K562 (cell line): ENCODE data around the gene CYP4F11. TPM values are rescaled to one million over a fixed set of nuclear protein-coding genes. Genes with fewer than 3 reads are reported as not detected.

Source experiments
- ATAC-seq: fragments of 200-7000 bp; cut with Tn5 transposase; 3 replicates; pipeline ENCODE4 v1.9.1; 2020; ENCODE audit warnings: moderate library complexity
- BruUV-seq: library from RNA; stranded (reverse); fragments of 400-500 nt; replicated peaks from 2 replicates; lab custom pipeline; 2021; lab: Mats Ljungman, UMichigan
- CTCF ChIA-PET: fragments of 300-600 bp; formaldehyde crosslinking; extraction: SDS; loops from one replicate; lab custom pipeline; 2021; ENCODE audit warnings: low intra/inter-chr PET ratio; lab: Yijun Ruan, JAX
- POLR2A ChIA-PET: fragments of 300-600, 350-650 bp; sonication (Branson Sonifier 250); formaldehyde crosslinking; extraction: SDS; loops from one replicate; lab custom pipeline; 2021; ENCODE audit warnings: antibody characterized with exemption, inconsistent platforms; lab: Yijun Ruan, JAX
- DNase-seq, 4 experiments: peaks; one replicate each; pipeline versions ENCODE4 v3.0.0 to v3.0.0-alpha.2; 2011 to 2018; ENCODE audit warnings: low spot score in 3 of 4, mixed read lengths in 3 of 4; ENCODE audit errors: extremely low read depth in 1 of 4
- FAIRE-seq: peaks from 2 replicates; lab custom pipeline; 2011; peaks lifted over from hg19 to GRCh38; lab: Jason Lieb, UNC
- H2AFZ ChIP-seq: 2 replicates; pipeline ENCODE4 v1.6.0; 2011; ENCODE audit warnings: low read depth, low read length, control low read depth, inconsistent platforms
- H3K27ac ChIP-seq: fragments of 200-600 bp; 3 replicates; pipeline ENCODE4 v1.8.0; 2011; ENCODE audit warnings: low read depth, mild to moderate bottlenecking, control low read depth, inconsistent platforms, low read length, moderate library complexity, mixed read lengths; ENCODE audit errors: extremely low read depth
- H3K27me3 ChIP-seq, 2 experiments: fragments of 300-600 bp in 1 of 2; 2 replicates in 1 of 2; 3 replicates in 1 of 2; pipeline versions ENCODE4 v1.6.0 to v1.8.0; 2011; ENCODE audit warnings: inconsistent platforms in 2 of 2, low read length in 2 of 2, mild to moderate bottlenecking in 1 of 2, mixed read lengths in 1 of 2, moderate library complexity in 1 of 2; ENCODE audit not compliant: control insufficient read depth in 2 of 2, insufficient read depth in 2 of 2
- H3K36me3 ChIP-seq: fragments of 300-600 bp; 3 replicates; pipeline ENCODE4 v1.8.0; 2011; ENCODE audit warnings: mild to moderate bottlenecking, low read length, inconsistent platforms; ENCODE audit not compliant: control insufficient read depth, insufficient read depth
- H3K4me1 ChIP-seq, 2 experiments: fragments of 200-600 bp in 1 of 2; replicated peaks in 1 of 2; 2 replicates in 1 of 2; 3 replicates in 1 of 2; pipeline versions ENCODE4 v1.5.1 to v1.8.0; 2011; ENCODE audit warnings: inconsistent platforms in 2 of 2, low read length in 2 of 2, mild to moderate bottlenecking in 1 of 2, mixed read lengths in 1 of 2, moderate library complexity in 1 of 2; ENCODE audit not compliant: control insufficient read depth in 2 of 2, insufficient read depth in 2 of 2
- H3K4me2 ChIP-seq: 2 replicates; pipeline ENCODE4 v1.6.1; 2011; ENCODE audit warnings: low read length, control low read depth, inconsistent platforms, mixed read lengths; ENCODE audit not compliant: insufficient read depth
- H3K4me3 ChIP-seq: fragments of 200-600 bp; sonication (generic), shearing (Covaris generic); 2 replicates; pipeline ENCODE4 v1.5.1; 2016; ENCODE audit warnings: control low read depth, inconsistent platforms
- H3K79me2 ChIP-seq: fragments of 200-600 bp; 3 replicates; pipeline ENCODE4 v1.8.0; 2011; ENCODE audit warnings: low read length, inconsistent platforms; ENCODE audit not compliant: control insufficient read depth, insufficient read depth
- H3K9ac ChIP-seq, 2 experiments: 2 replicates each; pipeline versions ENCODE4 v1.6.0 to v1.6.1; 2011; ENCODE audit warnings: low read depth in 2 of 2, low read length in 2 of 2, control low read depth in 1 of 2, inconsistent platforms in 1 of 2, mild to moderate bottlenecking in 1 of 2, mixed read lengths in 1 of 2; ENCODE audit not compliant: insufficient read depth in 1 of 2
- H3K9me1 ChIP-seq: one replicate; pipeline ENCODE4 v1.6.0; 2011; ENCODE audit warnings: inconsistent platforms, mild to moderate bottlenecking, low read length, moderate library complexity; ENCODE audit not compliant: control insufficient read depth, insufficient read depth
- H3K9me3 ChIP-seq: replicated peaks from 2 replicates; pipeline ENCODE4 v1.5.1; 2011; ENCODE audit warnings: low read depth, low read length, inconsistent platforms; ENCODE audit not compliant: control insufficient read depth, insufficient read depth
- H4K20me1 ChIP-seq: replicated peaks from 2 replicates; pipeline ENCODE4 v1.6.1; 2011; ENCODE audit warnings: low read length, inconsistent platforms, mixed read lengths; ENCODE audit not compliant: control insufficient read depth, insufficient read depth
- MNT ChIP-seq, 2 experiments: fragments of 450-650 bp; conservative IDR thresholded peaks; 2 replicates each; pipeline ENCODE4 v1.6.1; 2017; ENCODE audit warnings: mild to moderate bottlenecking in 2 of 2, moderate library complexity in 2 of 2
- ZBTB17 ChIP-seq: fragments of 450-650 bp; formaldehyde crosslinking; IDR thresholded peaks from 2 replicates; pipeline ENCODE4 v1.4.0; 2020; ENCODE audit warnings: mild to moderate bottlenecking
- WGBS: fragments of 100-300 bp; shearing (Covaris generic); methylation state at CpG from one replicate; pipeline ENCODE4 v1.1.6; 2016; ENCODE audit warnings: low coverage, mixed read lengths; ENCODE audit not compliant: insufficient coverage; ENCODE audit errors: missing lambda C conversion rate; 5-methylcytosine and 5-hydroxymethylcytosine counted together
- in situ Hi-C: fragments of 300-500 bp; cut with MboI; formaldehyde crosslinking; loops from 4 replicates; pipeline ENCODE4 v1.15.0; 2018; ENCODE audit warnings: inconsistent platforms, mixed read lengths
- intact Hi-C: fragments of 100-400 bp; cut with micrococcal nuclease; formaldehyde crosslinking; loops from 2 replicates; pipeline ENCODE4 v1.14.2; 2022
- polyA plus RNA-seq, 8 experiments: library from polyadenylated mRNA; depleted of rRNA in 4 of 8; stranded (reverse) in 5 of 8; unstranded in 3 of 8; fragments of >200 nt; fragmentation: Nextera tagmentation in 2 of 8; fragmentation: Illumina TruSeq in 1 of 8; extraction: Ambion mirVana in 2 of 8; extraction: Trizol in 1 of 8; gene quantifications; 2 replicates each; pipeline versions ENCODE4 v1.2.1 to v1.2.3, GENCODE V29; 2011 to 2014; ENCODE audit warnings: inconsistent platforms in 1 of 8, missing spikeins in 1 of 8
- total RNA-seq, 7 experiments: library from RNA; depleted of rRNA in 6 of 7; stranded (reverse); fragments of >200 nt in 6 of 7; fragmentation: Illumina TruSeq in 2 of 7; extraction: Trizol in 2 of 7; gene quantifications; 2 replicates each; pipeline versions ENCODE4 v1.2.1 to v1.2.3, GENCODE V29; 2011 to 2021; ENCODE audit warnings: low replicate concordance in 1 of 7

CYP4F11 gene
- total and polyA plus RNA-seq, 9 of the 15 experiments (the other 6 are each of a cell fraction or from before 2014, with no cell fraction given) = 0.03 TPM; not detected in 8

GRCh38 chr19:15897026-15897737 lies 37.1 kb downstream of the CYP4F11 start:
- Histone ChIP-seq H4K20me1 (no peaks in the 10 kb centered on the region), H3K36me3 (no peaks in the 10 kb centered on the region), H3K9me1 (no peaks in the 10 kb centered on the region), H3K9me3 (no peaks in the 10 kb centered on the region; the same call in 1 of the 2 replicates), H3K27me3 (peaks cover 4 to 9% of the 10 kb centered on the region in 2 experiments; a peak in 3 of 5 replicates), H3K4me3 (no peak overlapping the region), H3K4me1 (peaks cover 0 to 15% of the 10 kb centered on the region in 2 experiments; a peak in 2 of 5 replicates), H3K79me2 (no peaks in the 10 kb centered on the region), H3K27ac (no peak overlapping the region), H2AFZ (no peak overlapping the region), H3K4me2 (no peak overlapping the region), H3K9ac (peak overlapping the region in 1 of 2 experiments; percentile 17; a peak in 1 of 4 replicates)
- intact Hi-C loops = no loop called here
- no peak for ATAC-seq
- in situ Hi-C loops = no loop called here
- WGBS = 35% methylated on average over 13 of the region's 16 CpGs
- no TSS peak for BruUV-seq
- ChIA-PET CTCF (no interaction called here), POLR2A (no interaction called here)
- no peak for FAIRE-seq
- TF ChIP-seq MNT (conservative IDR thresholded peaks at IDR 0.05) (no peak), ZBTB17 (CRISPR knock-in tag) (no peak)
- DNase-seq = no peak
